HCT116 (cell line): ENCODE results near the gene SSU72. TPM values are rescaled to one million over a fixed set of nuclear protein-coding genes. Genes with fewer than 3 reads are reported as not detected.

Experiments used
- ATAC-seq: fragments of 200-7000 bp; cut with Tn5 transposase; 2 replicates; pipeline ENCODE4 v1.9.1; 2020; ENCODE audit warnings: mild to moderate bottlenecking, moderate library complexity
- BruUV-seq: library from RNA; stranded (reverse); fragments of 400-500 nt; replicated peaks from 2 replicates; lab custom pipeline; 2021; lab: Mats Ljungman, UMichigan
- CTCF ChIA-PET: fragments of 300-600 bp; sonication (Branson Sonifier 250); formaldehyde crosslinking; loops from one replicate; lab custom pipeline; 2021; ENCODE audit warnings: antibody characterized with exemption; lab: Charles Lee
- POLR2A ChIA-PET: fragments of 300-600, 350-600 bp; sonication (Branson Sonifier 250); formaldehyde crosslinking; loops from one replicate; lab custom pipeline; 2021; ENCODE audit warnings: antibody characterized with exemption; lab: Charles Lee
- RAD21 ChIA-PET, 2 experiments: fragments of 300-600 bp; sonication (Branson Sonifier 250); formaldehyde crosslinking; loops; one replicate each; lab custom pipeline; 2023; ENCODE audit warnings: low total read pairs in 2 of 2; ENCODE audit not compliant: uncharacterized antibody in 2 of 2, unreplicated experiment in 2 of 2, low non-redundant PET in 1 of 2; lab: Charles Lee
- DNase-seq: peaks from one replicate; pipeline ENCODE4 v3.0.0-alpha.2; 2010; ENCODE audit warnings: low read depth, low spot score
- H2AFZ ChIP-seq: fragments of 200-600 bp; shearing (Covaris generic), sonication (generic); 2 replicates; pipeline ENCODE4 v1.6.1; 2017; ENCODE audit warnings: low read depth, mixed run types, mixed read lengths, antibody characterized with exemption, low read length; ENCODE audit not compliant: poor library complexity, severe bottlenecking
- H3K27ac ChIP-seq: 2 replicates; pipeline ENCODE4 v1.5.1; 2012; ENCODE audit warnings: low read depth, low read length
- H3K27me3 ChIP-seq: fragments of 200-600 bp; sonication (generic); 2 replicates; pipeline ENCODE4 v1.6.1; 2016; ENCODE audit warnings: mixed run types, low read length, mixed read lengths; ENCODE audit not compliant: insufficient read depth
- H3K36me3 ChIP-seq, 2 experiments: fragments of 200-500 bp in 1 of 2; fragments of 200-600 bp in 1 of 2; sonication (Bioruptor generic) in 1 of 2; sonication (generic) in 1 of 2; 2 replicates each; pipeline versions ENCODE4 v1.5.1 to v1.6.1; 2014 to 2016; ENCODE audit warnings: low read length in 2 of 2, inconsistent platforms in 1 of 2, mixed read lengths in 1 of 2, mixed run types in 1 of 2; ENCODE audit not compliant: insufficient read depth in 2 of 2, control insufficient read depth in 1 of 2
- H3K4me1 ChIP-seq, 2 experiments: fragments of 200-600 bp in 1 of 2; sonication (generic) in 1 of 2; 2 replicates each; pipeline versions ENCODE4 v1.5.1 to v1.6.1; 2012 to 2017; ENCODE audit warnings: low read length in 2 of 2, inconsistent platforms in 1 of 2, mild to moderate bottlenecking in 1 of 2, mixed read lengths in 1 of 2, mixed run types in 1 of 2, moderate library complexity in 1 of 2; ENCODE audit not compliant: insufficient read depth in 2 of 2, control insufficient read depth in 1 of 2
- H3K4me2 ChIP-seq: fragments of 200-600 bp; sonication (generic); 2 replicates; pipeline ENCODE4 v1.6.1; 2017; ENCODE audit warnings: mixed run types, low read length, mixed read lengths
- H3K4me3 ChIP-seq, 2 experiments: fragments of 200-600 bp in 1 of 2; sonication (generic) in 1 of 2; replicated peaks in 1 of 2; 2 replicates each; pipeline ENCODE4 v1.5.1; 2011 to 2016; ENCODE audit warnings: low read length in 2 of 2, control low read depth in 1 of 2, low read depth in 1 of 2, mild to moderate bottlenecking in 1 of 2, mixed read lengths in 1 of 2, mixed run types in 1 of 2
- H3K79me2 ChIP-seq: fragments of 200-600 bp; sonication (generic); 2 replicates; pipeline ENCODE4 v1.6.1; 2017; ENCODE audit warnings: mild to moderate bottlenecking, mixed run types, low read length, moderate library complexity, mixed read lengths; ENCODE audit not compliant: insufficient read depth
- H3K9ac ChIP-seq: fragments of 200-600 bp; sonication (generic); 2 replicates; pipeline ENCODE4 v1.6.1; 2016; ENCODE audit warnings: low read length, mixed read lengths
- H3K9me2 ChIP-seq: fragments of 200-600 bp; sonication (generic), shearing (Covaris generic); 2 replicates; pipeline ENCODE4 v1.6.1; 2017; ENCODE audit warnings: mixed run types, mild to moderate bottlenecking, moderate library complexity; ENCODE audit not compliant: insufficient read depth
- H3K9me3 ChIP-seq, 2 experiments: fragments of 200-500 bp in 1 of 2; fragments of 200-600 bp in 1 of 2; sonication (Bioruptor generic) in 1 of 2; sonication (generic) in 1 of 2; 2 replicates each; pipeline ENCODE4 v1.6.1; 2014 to 2017; ENCODE audit warnings: low read length in 2 of 2, mixed read lengths in 2 of 2, inconsistent platforms in 1 of 2, low read depth in 1 of 2, mild to moderate bottlenecking in 1 of 2, mixed run types in 1 of 2, moderate library complexity in 1 of 2; ENCODE audit not compliant: control insufficient read depth in 1 of 2, insufficient read depth in 1 of 2
- H4K20me1 ChIP-seq: fragments of 200-600 bp; sonication (generic), shearing (Covaris generic); 2 replicates; pipeline ENCODE4 v1.6.1; 2017; ENCODE audit warnings: mixed run types, mild to moderate bottlenecking, moderate library complexity; ENCODE audit not compliant: insufficient read depth
- CTCF ChIP-seq, 3 experiments: fragments of 200-600 bp in 1 of 3; sonication (generic) in 1 of 3; IDR thresholded peaks in 2 of 3; conservative IDR thresholded peaks in 1 of 3; 2 replicates each; pipeline ENCODE4 v1.5.1; 2012 to 2017; ENCODE audit warnings: low read depth in 2 of 3, low read length in 2 of 3, antibody characterized with exemption in 1 of 3, borderline replicate concordance in 1 of 3, control low read depth in 1 of 3, mild to moderate bottlenecking in 1 of 3, mixed read lengths in 1 of 3, mixed run types in 1 of 3, moderate library complexity in 1 of 3; ENCODE audit not compliant: insufficient read depth in 1 of 3
- FOSL1 ChIP-seq: IDR thresholded peaks from 2 replicates; pipeline ENCODE4 v1.6.1; 2012; ENCODE audit warnings: low read depth
- MAX ChIP-seq: IDR thresholded peaks from 2 replicates; pipeline ENCODE4 v1.6.1; 2012
- REST ChIP-seq: IDR thresholded peaks from 2 replicates; pipeline ENCODE4 v1.6.1; 2012; ENCODE audit warnings: low read depth
- SP1 ChIP-seq: IDR thresholded peaks from 2 replicates; pipeline ENCODE4 v1.6.1; 2012; ENCODE audit warnings: low read depth
- ZBTB33 ChIP-seq: IDR thresholded peaks from 2 replicates; pipeline ENCODE4 v1.6.1; 2011; ENCODE audit warnings: mild to moderate bottlenecking, low read length, moderate library complexity; ENCODE audit not compliant: insufficient replicate concordance; ENCODE audit errors: extremely low read depth
- intact Hi-C: fragments of 100-400 bp; cut with micrococcal nuclease; formaldehyde crosslinking; loops from 2 replicates; pipeline ENCODE4 v1.10.0; 2022
- total RNA-seq: library from RNA; stranded (reverse); gene quantifications from one replicate; pipeline ENCODE4 v1.2.1, GENCODE V29; 2021; ENCODE audit not compliant: unreplicated experiment

The SSU72 gene
- total RNA-seq, 1 experiment from 2014 or later, result 134 TPM

GRCh38 chr1:1606232-1606631 is 31.6 kb upstream of the SSU72 start:
- CTCF ChIA-PET, result no interaction called here
- TF ChIP-seq CTCF (IDR thresholded peaks at IDR 0.05 in 2 of 3, conservative IDR thresholded peaks at IDR 0.05 in 1 of 3; ENCODE audit: borderline replicate concordance in 1 of 3, insufficient read depth in 1 of 3, low read depth in 2 of 3, low read length in 2 of 3) (no peak), FOSL1 (no peak), MAX (no peak), SP1 (no peak)
- TF ChIP-seq, all 23 proteins: peak for 0
- Histone ChIP-seq H2AFZ (no peak overlapping the region), H3K79me2 (no peaks in the 10 kb centered on the region), H3K9ac (no peak overlapping the region), H3K27ac (no peak overlapping the region), H3K27me3 (no peaks in the 10 kb centered on the region), H3K4me1 (no peaks in the 10 kb centered on the region), H4K20me1 (no peaks in the 10 kb centered on the region), H3K9me2 (no peaks in the 10 kb centered on the region), H3K9me3 (no peaks in the 10 kb centered on the region), H3K36me3 (no peaks in the 10 kb centered on the region), H3K4me2 (no peak overlapping the region), H3K4me3 (no peak overlapping the region)
- ChIA-PET RAD21 (no interaction called here), POLR2A (no interaction called here)
- intact Hi-C loops, result no loop called here
- DNase-seq, result no peak
- no TSS peak for BruUV-seq
- no peak for ATAC-seq

- H3K9me3 ChIP-seq, result no peaks in the 10 kb centered on the region
- ChIA-PET CTCF (no interaction called here), POLR2A (no interaction called here), RAD21 (no interaction called here)
- no peaks in the 10 kb centered on the region for H3K9me2 ChIP-seq
- no peak overlapping the region for H3K9ac ChIP-seq
- no peak overlapping the region for H3K4me2 ChIP-seq
- no peak for TF ChIP-seq ZBTB33
- TF ChIP-seq REST, result no peak
- no peaks in the 10 kb centered on the region for H3K27me3 ChIP-seq
- H3K4me1 ChIP-seq, result peaks cover 0 to 3% of the 10 kb centered on the region in 2 experiments; a peak in 2 of 4 replicates
- H3K4me3 ChIP-seq, result no peak overlapping the region
- H2AFZ ChIP-seq, result no peak overlapping the region
- no peak overlapping the region for H3K27ac ChIP-seq
- no peak for ATAC-seq
- no peak for DNase-seq
- H3K79me2 ChIP-seq, result no peaks in the 10 kb centered on the region
- H3K36me3 ChIP-seq, result no peaks in the 10 kb centered on the region
- intact Hi-C loops, result no loop called here
- no peaks in the 10 kb centered on the region for H4K20me1 ChIP-seq
- no TSS peak for BruUV-seq
Observed at GRCh38 chr1:1605724-1606123, 31.1 kb upstream of the SSU72 start.
